CD14-positive monocyte (primary cell): ENCODE results near the gene SIRT7. TPM values are rescaled to one million over a fixed set of nuclear protein-coding genes. Genes with fewer than 3 reads are reported as not detected.
A peak's percentile ranks its signal among the peaks of the same experiment; 100 is the strongest.

Source experiments
- DNase-seq, 3 donors: peaks; one replicate each; pipeline ENCODE4 v3.0.0-alpha.2; 2011 to 2022
- H2AFZ ChIP-seq: 2 replicates; pipeline ENCODE4 v1.6.0; 2012; ENCODE audit warnings: mild to moderate bottlenecking, low read depth, low read length, inconsistent platforms; ENCODE audit not compliant: insufficient read depth, poor library complexity, severe bottlenecking
- H3K27ac ChIP-seq, 2 donors: 1 replicate in 1 of 2; 2 replicates in 1 of 2; pipeline ENCODE4 v1.5.1; 2012 to 2013; ENCODE audit warnings: low read length in 2 of 2, control low read depth in 1 of 2, inconsistent platforms in 1 of 2, low read depth in 1 of 2, mild to moderate bottlenecking in 1 of 2
- H3K27me3 ChIP-seq, 2 donors: one replicate each; pipeline versions ENCODE4 v1.6.0 to v1.6.1; 2011 to 2013; ENCODE audit warnings: low read length in 2 of 2; ENCODE audit not compliant: control insufficient read depth in 2 of 2, insufficient read depth in 2 of 2
- H3K36me3 ChIP-seq, 2 donors: replicated peaks in 1 of 2; 1 replicate in 1 of 2; 2 replicates in 1 of 2; pipeline versions ENCODE4 v1.5.1 to v1.6.1; 2012 to 2013; ENCODE audit warnings: low read length in 2 of 2, control low read depth in 1 of 2, inconsistent platforms in 1 of 2, mild to moderate bottlenecking in 1 of 2; ENCODE audit not compliant: insufficient read depth in 2 of 2, control insufficient read depth in 1 of 2
- H3K4me1 ChIP-seq, 2 donors: 1 replicate in 1 of 2; 2 replicates in 1 of 2; pipeline versions ENCODE4 v1.5.1 to v1.6.1; 2012 to 2013; ENCODE audit warnings: low read length in 2 of 2, control low read depth in 1 of 2, inconsistent platforms in 1 of 2, mild to moderate bottlenecking in 1 of 2, moderate library complexity in 1 of 2; ENCODE audit not compliant: insufficient read depth in 2 of 2, control insufficient read depth in 1 of 2
- H3K4me2 ChIP-seq: replicated peaks from 2 replicates; pipeline ENCODE3; 2012; ENCODE audit warnings: low read length, moderate library complexity, mild to moderate bottlenecking; ENCODE audit not compliant: poor library complexity, severe bottlenecking; ENCODE audit errors: extremely low read depth
- H3K4me3 ChIP-seq, 3 experiments: fragments of 200-600 bp in 1 of 3; sonication (generic) in 1 of 3; replicated peaks in 1 of 3; 1 replicate in 2 of 3; 2 replicates in 1 of 3; pipeline ENCODE4 v1.5.1; 2011 to 2013; ENCODE audit warnings: low read length in 3 of 3, mild to moderate bottlenecking in 3 of 3, control low read depth in 2 of 3, low read depth in 2 of 3, inconsistent platforms in 1 of 3, moderate library complexity in 1 of 3
- H3K79me2 ChIP-seq: 2 replicates; pipeline ENCODE4 v1.6.0; 2012; ENCODE audit warnings: mild to moderate bottlenecking, control low read depth, inconsistent platforms, low read length, moderate library complexity; ENCODE audit not compliant: insufficient read depth
- H3K9ac ChIP-seq: 2 replicates; pipeline ENCODE4 v1.6.0; 2017; ENCODE audit warnings: low read length, mild to moderate bottlenecking; ENCODE audit not compliant: insufficient read depth, poor library complexity, severe bottlenecking
- H3K9me3 ChIP-seq, 2 donors: replicated peaks in 1 of 2; 1 replicate in 1 of 2; 2 replicates in 1 of 2; pipeline versions ENCODE4 v1.5.1 to v1.6.1; 2012 to 2013; ENCODE audit warnings: low read length in 2 of 2, control low read depth in 1 of 2; ENCODE audit not compliant: control insufficient read depth in 1 of 2, insufficient read depth in 1 of 2
- H4K20me1 ChIP-seq: 2 replicates; pipeline ENCODE4 v1.6.0; 2012; ENCODE audit warnings: mild to moderate bottlenecking, low read length, control low read depth, moderate library complexity; ENCODE audit not compliant: insufficient read depth
- H3K27ac Mint-ChIP-seq, 7 donors: one replicate each; pipeline ENCODE4 v1.8.0; 2020; ENCODE audit warnings: mild to moderate bottlenecking in 7 of 7, mixed read lengths in 7 of 7, moderate library complexity in 6 of 7, inconsistent platforms in 2 of 7
- H3K27me3 Mint-ChIP-seq, 3 donors: one replicate each; pipeline ENCODE4 v1.8.0; 2021 to 2022; ENCODE audit warnings: low read depth in 3 of 3, mild to moderate bottlenecking in 3 of 3, mixed read lengths in 3 of 3, moderate library complexity in 3 of 3, inconsistent platforms in 1 of 3
- H3K36me3 Mint-ChIP-seq, 2 donors: one replicate each; pipeline ENCODE4 v1.8.0; 2020; ENCODE audit warnings: mixed read lengths in 2 of 2, inconsistent platforms in 1 of 2, mild to moderate bottlenecking in 1 of 2
- H3K4me1 Mint-ChIP-seq: one replicate; pipeline ENCODE4 v1.8.0; 2020; ENCODE audit warnings: mild to moderate bottlenecking, mixed read lengths
- H3K4me3 Mint-ChIP-seq, 2 donors: one replicate each; pipeline ENCODE4 v1.8.0; 2020; ENCODE audit warnings: mild to moderate bottlenecking in 2 of 2, mixed read lengths in 2 of 2, moderate library complexity in 1 of 2
- H3K9me3 Mint-ChIP-seq, 7 donors: one replicate each; pipeline ENCODE4 v1.8.0; 2020 to 2022; ENCODE audit warnings: mixed read lengths in 7 of 7, mild to moderate bottlenecking in 6 of 7, moderate library complexity in 6 of 7, inconsistent platforms in 2 of 7
- CTCF ChIP-seq: fragments of 200-600 bp; IDR thresholded peaks from one replicate; pipeline ENCODE4 v1.8.0; 2022; ENCODE audit warnings: antibody characterized with exemption, mild to moderate bottlenecking
- WGBS: methylation state at CpG from one replicate; pipeline ENCODE4 v1.1.5; 2013; ENCODE audit warnings: missing lambda C conversion rate; ENCODE audit not compliant: insufficient coverage; 5-methylcytosine and 5-hydroxymethylcytosine counted together
- intact Hi-C, 2 donors: fragments of 100-400 bp; cut with micrococcal nuclease; formaldehyde crosslinking; loops; one replicate each; pipeline versions ENCODE4 v1.15.0 to v1.15.1; 2023
- polyA plus RNA-seq, 3 donors: library from polyadenylated mRNA; depleted of rRNA in 1 of 3; unstranded in 2 of 3; stranded (reverse) in 1 of 3; fragments of 300-500 nt in 2 of 3; fragments of >200 nt in 1 of 3; fragmentation: Illumina TruSeq in 2 of 3; gene quantifications; 1 replicate in 2 of 3; 2 replicates in 1 of 3; pipeline ENCODE4 v1.2.3, GENCODE V29; 2012 to 2021

The SIRT7 gene
- polyA plus RNA-seq, 3 donors = 22.5 to 73.5 (median 23.7) TPM

- H3K36me3 Mint-ChIP-seq = no peaks in the 10 kb centered on the region
- H3K4me1 Mint-ChIP-seq = peaks cover 15% of the 10 kb centered on the region
- peaks cover 21 to 65% (median 36%) of the 10 kb centered on the region in 3 donors for H3K27me3 Mint-ChIP-seq
- no peaks in the 10 kb centered on the region for H4K20me1 ChIP-seq
- H3K36me3 ChIP-seq = no peaks in the 10 kb centered on the region
- no peak overlapping the region for H3K9ac ChIP-seq
- peak overlapping the region in 1 of 2 donors; percentile 42 for H3K4me3 Mint-ChIP-seq
- no peak overlapping the region for H3K4me3 ChIP-seq
- H3K27ac ChIP-seq = no peak overlapping the region
- no peaks in the 10 kb centered on the region for H3K9me3 ChIP-seq
- H3K27me3 ChIP-seq = peaks cover 0 to 23% of the 10 kb centered on the region in 2 donors
- 54% methylated on average over 13 of the region's 15 CpGs for WGBS
- DNase-seq = no peak
- H3K27ac Mint-ChIP-seq = no peak overlapping the region
- H3K79me2 ChIP-seq = no peaks in the 10 kb centered on the region
- intact Hi-C loops = no loop called here
- no peak for TF ChIP-seq CTCF
- H3K4me2 ChIP-seq = no peak overlapping the region
- H3K4me1 ChIP-seq = peaks cover 10 to 16% of the 10 kb centered on the region in 2 donors
- H2AFZ ChIP-seq = no peak overlapping the region
- peaks cover 0 to 4% (median 0%) of the 10 kb centered on the region in 7 donors for H3K9me3 Mint-ChIP-seq
Observed at GRCh38 chr17:81939218-81939617, 21.2 kb upstream of the SIRT7 start.

GRCh38 chr17:81935709-81936084 is 17.7 kb upstream of the SIRT7 start:
- intact Hi-C loops = no loop called here

More at GRCh38 chr17:81935709-81936084, 17.7 kb upstream of the SIRT7 start:
- Histone ChIP-seq H3K27me3 (peaks cover 0 to 36% of the 10 kb centered on the region in 2 donors), H3K27ac (no peak overlapping the region), H3K36me3 (no peaks in the 10 kb centered on the region), H3K9ac (no peak overlapping the region), H3K4me2 (no peak overlapping the region), H4K20me1 (no peaks in the 10 kb centered on the region), H3K4me3 (no peak overlapping the region), H3K9me3 (no peaks in the 10 kb centered on the region), H3K79me2 (no peaks in the 10 kb centered on the region), H3K4me1 (peaks cover 10 to 16% of the 10 kb centered on the region in 2 donors), H2AFZ (no peak overlapping the region)
- Mint-ChIP-seq H3K4me1 (peaks cover 20% of the 10 kb centered on the region), H3K4me3 (no peak overlapping the region), H3K27me3 (peaks cover 35 to 67% (median 45%) of the 10 kb centered on the region in 3 donors), H3K27ac (no peak overlapping the region), H3K9me3 (peaks cover 0 to 4% (median 0%) of the 10 kb centered on the region in 7 donors), H3K36me3 (no peaks in the 10 kb centered on the region)
- 94% methylated on average over 6 of the region's 6 CpGs for WGBS
- no peak for TF ChIP-seq CTCF
- DNase-seq = no peak
